Ascending aorta (tissue), 2 donors: ENCODE data around the gene MYO1B. TPM values are rescaled to one million over a fixed set of nuclear protein-coding genes. Genes with fewer than 3 reads are reported as not detected.

ENCODE experiments used
- DNase-seq, 2 donors: peaks; one replicate each; pipeline ENCODE4 v3.0.0-alpha.2; 2019; ENCODE audit warnings: low spot score in 2 of 2
- H3K27ac ChIP-seq, 2 donors: fragments of 200-600 bp; sonication (generic); one replicate each; pipeline ENCODE4 v1.5.1; 2016 to 2017; ENCODE audit warnings: mild to moderate bottlenecking in 1 of 2
- H3K27me3 ChIP-seq: fragments of 200-600 bp; sonication (generic); one replicate; pipeline ENCODE4 v1.5.1; 2017
- H3K36me3 ChIP-seq, 2 donors: fragments of 200-600 bp; sonication (generic); one replicate each; pipeline ENCODE4 v1.5.1; 2016
- H3K4me1 ChIP-seq, 2 donors: fragments of 200-600 bp; sonication (generic); one replicate each; pipeline ENCODE4 v1.5.1; 2016 to 2017; ENCODE audit warnings: mild to moderate bottlenecking in 1 of 2
- H3K4me3 ChIP-seq, 2 donors: fragments of 200-600 bp; sonication (generic); one replicate each; pipeline ENCODE4 v1.5.1; 2016 to 2017; ENCODE audit warnings: mild to moderate bottlenecking in 1 of 2
- H3K9me3 ChIP-seq, 2 donors: fragments of 200-600 bp; sonication (generic); one replicate each; pipeline ENCODE4 v1.5.1; 2016
- CTCF ChIP-seq, 3 experiments: fragments of 200-600 bp in 2 of 3; fragments of 450-650 bp in 1 of 3; sonication (generic) in 2 of 3; IDR thresholded peaks; one replicate each; pipeline ENCODE4 v1.5.1; 2016 to 2019; ENCODE audit warnings: antibody characterized with exemption in 3 of 3, mild to moderate bottlenecking in 1 of 3, moderate library complexity in 1 of 3
- intact Hi-C: fragments of 100-400 bp; cut with DNase I; formaldehyde crosslinking; loops from one replicate; pipeline ENCODE4 v1.15.1; 2023
- total RNA-seq: library from RNA; depleted of rRNA; stranded (reverse); fragments of >200 nt; gene quantifications from one replicate; pipeline ENCODE4 v1.1.0, GENCODE V29; 2016

Gene MYO1B
- total RNA-seq, 1 donor from 2014 or later = 27.4 TPM

- Histone ChIP-seq H3K9me3 (no peaks in the 10 kb centered on the region), H3K27me3 (no peaks in the 10 kb centered on the region), H3K4me1 (no peaks in the 10 kb centered on the region), H3K27ac (no peak overlapping the region), H3K36me3 (no peaks in the 10 kb centered on the region), H3K4me3 (no peak overlapping the region)
- intact Hi-C loops = no loop called here
- no peak for DNase-seq
- TF ChIP-seq CTCF (IDR thresholded peaks at IDR 0.05) = no peak
Observed at GRCh38 chr2:191225690-191226089, 19.5 kb upstream of the MYO1B start.

GRCh38 chr2:191226196-191226595 lies 19.0 kb upstream of the MYO1B start:
- no peak for TF ChIP-seq CTCF (IDR thresholded peaks at IDR 0.05)

GRCh38 chr2:191228333-191228732 lies 16.9 kb upstream of the MYO1B start:
- H3K36me3 ChIP-seq = no peaks in the 10 kb centered on the region
- intact Hi-C loops = no loop called here
- H3K9me3 ChIP-seq = no peaks in the 10 kb centered on the region
- H3K27ac ChIP-seq = no peak overlapping the region
- no peak for TF ChIP-seq CTCF (IDR thresholded peaks at IDR 0.05)
- H3K4me3 ChIP-seq = no peak overlapping the region
- no peaks in the 10 kb centered on the region for H3K4me1 ChIP-seq
- DNase-seq = no peak
- no peaks in the 10 kb centered on the region for H3K27me3 ChIP-seq

More at GRCh38 chr2:191226196-191226595, 19.0 kb upstream of the MYO1B start:
- H3K27me3 ChIP-seq = no peaks in the 10 kb centered on the region
- intact Hi-C loops = no loop called here
- no peak overlapping the region for H3K4me3 ChIP-seq
- H3K4me1 ChIP-seq = no peaks in the 10 kb centered on the region
- H3K9me3 ChIP-seq = no peaks in the 10 kb centered on the region
- H3K36me3 ChIP-seq = no peaks in the 10 kb centered on the region
- H3K27ac ChIP-seq = no peak overlapping the region
- DNase-seq = no peak

- no peaks in the 10 kb centered on the region for H3K4me1 ChIP-seq
- intact Hi-C loops = no loop called here
- H3K36me3 ChIP-seq = no peaks in the 10 kb centered on the region
- no peak for DNase-seq
- TF ChIP-seq CTCF (IDR thresholded peaks at IDR 0.05) = no peak
- H3K27ac ChIP-seq = no peak overlapping the region
- no peaks in the 10 kb centered on the region for H3K9me3 ChIP-seq
- no peaks in the 10 kb centered on the region for H3K27me3 ChIP-seq
- no peak overlapping the region for H3K4me3 ChIP-seq
Observed at GRCh38 chr2:191228861-191229260, 16.3 kb upstream of the MYO1B start.

GRCh38 chr2:191230174-191230573 lies 15.0 kb upstream of the MYO1B start:
- Histone ChIP-seq H3K27me3 (no peaks in the 10 kb centered on the region), H3K9me3 (no peaks in the 10 kb centered on the region), H3K4me3 (no peak overlapping the region), H3K36me3 (no peaks in the 10 kb centered on the region), H3K27ac (no peak overlapping the region), H3K4me1 (no peaks in the 10 kb centered on the region)
- no peak for DNase-seq
- intact Hi-C loops = loop anchor here (5.0 kb wide), 1 partner anchor 63 kb away; no protein-coding TSS in a partner anchor
- no peak for TF ChIP-seq CTCF (IDR thresholded peaks at IDR 0.05)

- H3K4me1 ChIP-seq = no peaks in the 10 kb centered on the region
- H3K9me3 ChIP-seq = no peaks in the 10 kb centered on the region
- intact Hi-C loops = loop anchor here (1.0 to 5.0 kb wide), 2 partner anchors 65 to 269 kb away; no protein-coding TSS in a partner anchor
- H3K27ac ChIP-seq = no peak overlapping the region
- no peak for DNase-seq
- no peak overlapping the region for H3K4me3 ChIP-seq
- no peaks in the 10 kb centered on the region for H3K27me3 ChIP-seq
- TF ChIP-seq CTCF (IDR thresholded peaks at IDR 0.05) = peak; percentile 18 to 48 (median 34)
- H3K36me3 ChIP-seq = no peaks in the 10 kb centered on the region
Observed at GRCh38 chr2:191231995-191232394, 13.2 kb upstream of the MYO1B start.
